DMS 273 (cell line): ENCODE data around the gene IYD.

ENCODE experiments used
- DNase-seq: peaks from one replicate; lab custom pipeline; 2025; ENCODE audit not compliant: unreplicated experiment; lab: John Stamatoyannopoulos, UW

IYD gene, protein sequence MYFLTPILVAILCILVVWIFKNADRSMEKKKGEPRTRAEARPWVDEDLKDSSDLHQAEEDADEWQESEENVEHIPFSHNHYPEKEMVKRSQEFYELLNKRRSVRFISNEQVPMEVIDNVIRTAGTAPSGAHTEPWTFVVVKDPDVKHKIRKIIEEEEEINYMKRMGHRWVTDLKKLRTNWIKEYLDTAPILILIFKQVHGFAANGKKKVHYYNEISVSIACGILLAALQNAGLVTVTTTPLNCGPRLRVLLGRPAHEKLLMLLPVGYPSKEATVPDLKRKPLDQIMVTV

DNA sequence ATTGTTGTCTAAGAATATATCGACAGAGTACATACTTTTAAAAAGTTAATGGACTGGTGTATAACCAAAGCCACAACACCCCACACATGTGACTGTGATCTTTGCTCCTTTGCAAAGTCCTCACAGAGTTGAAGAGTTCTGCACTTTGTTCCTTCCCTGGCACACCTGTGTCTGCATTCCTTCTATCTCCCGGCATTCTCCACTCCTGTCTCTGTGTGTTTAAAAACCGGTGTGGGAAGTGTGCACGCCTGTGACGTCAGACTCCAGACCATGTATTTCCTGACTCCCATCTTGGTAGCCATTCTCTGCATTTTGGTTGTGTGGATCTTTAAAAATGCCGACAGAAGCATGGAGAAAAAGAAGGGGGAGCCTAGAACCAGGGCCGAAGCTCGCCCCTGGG lies at the start of gene IYD:
IYD (plus strand) TSS at position 251 of the 400 bp plus-strand sequence; CDS start at position 271, 20 bp downstream.
- DNase-seq: no peak

DNA sequence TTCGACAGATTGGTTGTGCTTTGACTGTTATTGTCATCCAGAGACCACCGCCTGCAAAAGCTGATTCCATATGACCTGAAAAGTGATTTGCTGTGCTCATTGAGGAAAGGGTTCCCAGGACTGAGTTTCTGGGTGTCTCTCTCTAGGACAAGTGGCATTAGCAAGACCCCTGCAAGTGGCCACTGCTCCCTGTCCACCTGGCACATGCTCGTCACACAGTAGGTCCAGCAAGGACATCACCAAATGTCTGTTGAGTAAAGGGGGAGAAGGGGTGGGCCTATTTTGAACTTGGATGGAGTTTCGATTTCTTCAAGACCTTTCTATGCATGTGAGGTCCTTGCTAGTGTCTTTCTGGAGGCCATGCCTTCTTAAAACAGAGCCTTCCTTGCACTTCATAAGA lies 48.9 kb upstream of the IYD start:
- no peak for DNase-seq

DNA sequence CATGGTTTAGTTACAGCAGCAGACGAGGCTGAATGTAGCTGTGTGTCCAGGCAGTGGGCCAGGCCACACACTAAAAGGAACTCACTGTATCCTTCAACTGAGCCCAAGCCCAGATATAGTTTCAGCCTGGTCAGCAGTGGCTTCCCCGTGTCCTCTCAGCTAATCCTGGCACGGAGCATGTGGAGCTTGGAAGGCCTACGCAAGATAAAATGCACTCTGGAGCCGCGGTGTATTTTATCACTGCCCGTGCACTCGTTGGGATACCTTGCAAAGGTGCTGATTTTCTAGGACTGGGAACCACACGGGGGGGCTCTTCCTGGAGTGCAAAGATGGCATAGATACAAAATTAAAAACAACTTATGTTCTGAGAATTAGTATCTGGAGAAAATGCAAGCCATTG lies 48.4 kb upstream of the IYD start:
- no peak for DNase-seq

DNA sequence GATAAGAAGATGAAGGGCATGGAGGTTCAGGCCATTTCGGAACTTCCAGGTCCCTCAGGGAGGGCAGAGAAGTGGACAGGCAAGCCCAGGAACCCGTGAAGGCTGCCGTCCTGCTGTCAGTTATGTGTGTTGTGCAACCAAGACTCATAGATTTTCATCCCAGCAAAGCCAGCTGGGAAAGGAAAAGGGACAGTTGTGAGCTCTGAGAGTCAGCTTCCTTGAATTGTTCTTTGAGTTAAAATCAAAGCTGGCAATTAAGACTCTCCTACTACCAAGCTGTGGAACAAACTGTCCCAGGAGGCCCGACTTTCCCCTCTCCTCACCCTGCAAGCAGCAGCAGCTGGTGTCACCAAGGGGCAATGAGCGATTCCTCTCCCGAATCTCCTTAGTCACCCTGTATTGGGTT lies 46.3 kb upstream of the IYD start:
- no peak for DNase-seq

DNA sequence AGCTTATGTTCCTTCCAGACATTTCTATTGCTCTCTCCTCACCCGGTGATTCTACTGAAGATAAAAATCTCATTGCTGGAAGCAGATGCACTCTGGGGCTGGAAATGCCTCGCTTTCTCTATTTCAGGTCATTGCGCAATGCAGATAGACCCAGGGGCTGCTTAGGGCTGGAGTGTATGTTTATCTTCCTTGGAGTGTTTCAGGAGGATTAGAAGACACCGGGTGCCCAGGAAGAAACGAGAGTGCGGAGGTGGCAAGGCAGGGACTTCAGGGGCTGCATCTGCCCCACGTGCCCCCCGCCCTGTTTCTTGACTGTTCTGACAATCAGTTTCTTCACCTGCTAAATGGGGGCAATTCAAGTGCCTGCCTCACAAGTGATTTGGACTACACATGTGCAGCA lies 45.6 kb upstream of the IYD start:
- DNase-seq: no peak

DNA sequence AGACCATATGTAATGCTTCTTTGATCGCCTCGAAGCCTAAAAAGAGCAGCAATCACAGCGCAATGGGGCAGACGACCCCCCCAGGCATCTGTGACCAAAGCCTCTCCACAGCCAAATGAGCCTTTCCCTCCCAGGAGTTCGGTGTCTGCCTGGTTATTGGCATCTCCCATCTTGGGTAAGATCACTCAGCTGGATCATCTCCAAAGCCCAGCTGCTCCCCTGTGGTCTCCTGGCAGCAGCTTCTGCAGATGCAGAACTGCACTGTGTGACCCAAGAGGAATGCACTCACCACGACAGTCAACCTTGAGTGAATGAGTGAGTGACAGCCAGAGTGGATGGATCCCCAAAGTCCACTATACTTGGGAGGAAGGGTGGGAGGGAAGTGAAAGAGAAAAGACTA lies 44.8 kb upstream of the IYD start:
- peak; percentile 46 for DNase-seq

DNA sequence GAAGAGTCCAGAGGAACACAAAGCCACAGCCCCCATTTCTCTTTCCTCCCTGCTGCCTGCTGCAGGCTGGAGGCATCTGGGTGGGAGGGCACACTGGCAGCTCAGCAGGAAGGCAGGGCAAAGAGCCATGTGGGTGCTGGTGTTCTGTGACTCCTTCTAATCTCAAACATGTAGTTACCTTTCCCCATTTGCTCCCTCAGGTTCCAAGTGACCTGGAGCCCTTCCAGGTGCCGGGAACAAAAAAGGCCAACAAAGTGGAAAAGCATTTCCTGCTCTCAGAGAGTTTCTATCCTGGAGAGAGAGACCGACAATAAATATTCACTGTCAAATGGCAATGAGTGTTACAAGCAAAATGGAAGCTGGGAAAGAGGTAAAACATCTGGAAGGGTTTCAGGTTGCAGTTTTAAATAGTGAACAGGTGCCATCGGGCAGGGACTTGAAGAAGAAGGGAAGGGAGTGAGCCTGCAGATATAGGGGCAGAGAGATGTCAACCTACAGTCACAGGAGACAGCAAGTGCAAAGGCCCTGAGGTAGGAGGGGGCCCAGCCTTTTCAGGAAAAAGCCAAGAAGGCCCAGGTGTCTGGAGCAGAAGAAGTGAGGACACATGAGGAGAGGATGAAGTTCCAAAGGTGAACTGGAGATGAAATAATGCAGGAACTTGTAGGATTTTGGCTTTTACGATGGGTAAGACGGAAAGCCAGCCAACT lies 43.6 kb upstream of the IYD start:
- DNase-seq: peak; percentile 56

DNA sequence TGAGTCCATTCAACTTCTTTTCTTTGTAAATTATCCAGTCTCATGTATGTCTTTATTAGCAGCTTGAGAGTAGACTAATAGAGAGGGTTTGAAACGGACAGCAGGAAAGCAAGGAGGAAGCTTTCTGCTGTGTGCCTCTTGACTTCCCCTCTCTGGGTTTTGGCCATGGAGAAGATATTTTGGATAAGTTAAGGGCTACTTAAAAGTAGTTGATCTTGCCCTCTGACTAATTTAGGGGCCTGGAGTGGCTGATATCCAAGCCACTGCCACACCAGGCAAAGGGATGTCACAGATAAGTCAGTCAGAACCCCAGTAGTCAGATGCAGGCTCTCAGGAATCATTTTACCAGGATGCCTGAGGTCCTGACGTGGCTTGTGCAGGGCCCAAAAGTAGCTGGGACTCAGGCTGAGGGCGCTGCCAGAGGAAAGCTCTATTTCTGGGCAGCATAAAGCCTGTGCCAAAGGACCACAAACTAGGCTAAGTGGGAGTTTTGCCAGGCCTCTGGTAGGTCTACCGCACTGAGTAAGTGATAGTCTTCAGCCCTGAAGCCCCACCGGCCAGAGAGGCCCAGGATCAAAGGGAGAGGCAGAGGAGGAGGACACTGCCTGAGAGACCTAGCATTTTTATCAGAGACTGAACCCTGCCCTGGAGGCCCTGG lies 41.6 kb upstream of the IYD start:
- no peak for DNase-seq

DNA sequence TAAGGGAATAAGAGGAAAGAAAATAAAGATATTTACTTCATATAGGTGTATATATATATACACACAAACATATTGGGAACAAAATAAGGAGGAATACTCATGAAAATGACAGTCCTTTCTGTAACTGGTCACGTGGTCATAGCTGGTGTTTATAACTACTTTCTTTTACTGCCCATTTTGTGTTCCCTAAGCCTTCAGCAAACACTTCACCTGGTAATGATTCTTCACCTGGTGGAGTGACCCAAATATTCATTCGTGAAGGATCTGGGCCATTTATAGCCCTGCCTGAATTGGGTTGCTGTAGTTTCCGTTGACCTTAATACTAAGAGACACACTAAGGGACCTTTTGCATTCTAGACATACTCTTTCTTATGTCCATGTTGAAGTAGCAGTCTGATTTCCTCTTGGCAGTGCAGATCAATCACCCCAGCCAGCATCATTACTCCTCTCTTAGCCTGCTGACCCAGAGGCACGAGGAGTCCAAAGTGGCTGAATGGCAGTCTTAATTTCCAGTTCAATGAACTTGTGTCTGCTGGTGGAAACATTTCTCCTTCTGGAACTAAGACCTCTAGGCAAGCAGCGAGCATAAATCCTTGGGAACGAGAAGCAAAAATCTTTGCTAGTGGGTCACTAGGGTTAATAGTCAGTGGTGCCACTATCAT lies 39.9 kb upstream of the IYD start:
- DNase-seq: no peak

DNA sequence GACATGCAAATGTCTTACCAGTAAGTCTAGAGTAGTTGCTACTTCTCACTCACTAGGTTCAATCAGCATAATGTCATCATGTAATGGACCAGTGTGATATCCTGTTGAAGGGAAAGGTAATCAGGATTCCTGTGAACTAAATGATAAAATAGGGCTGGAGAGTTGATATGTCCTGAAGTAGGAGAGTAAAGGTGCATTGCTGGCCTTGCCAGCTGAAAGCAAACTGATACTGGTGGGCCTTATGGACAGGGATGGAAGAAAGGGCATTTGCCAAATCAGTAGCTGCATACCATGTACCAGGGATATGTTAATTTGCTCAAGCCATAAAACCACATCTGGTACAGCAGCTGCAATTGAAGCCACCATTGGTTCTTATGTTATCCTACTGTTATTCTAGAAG lies 37.5 kb upstream of the IYD start:
- DNase-seq: peak; percentile 73

DNA sequence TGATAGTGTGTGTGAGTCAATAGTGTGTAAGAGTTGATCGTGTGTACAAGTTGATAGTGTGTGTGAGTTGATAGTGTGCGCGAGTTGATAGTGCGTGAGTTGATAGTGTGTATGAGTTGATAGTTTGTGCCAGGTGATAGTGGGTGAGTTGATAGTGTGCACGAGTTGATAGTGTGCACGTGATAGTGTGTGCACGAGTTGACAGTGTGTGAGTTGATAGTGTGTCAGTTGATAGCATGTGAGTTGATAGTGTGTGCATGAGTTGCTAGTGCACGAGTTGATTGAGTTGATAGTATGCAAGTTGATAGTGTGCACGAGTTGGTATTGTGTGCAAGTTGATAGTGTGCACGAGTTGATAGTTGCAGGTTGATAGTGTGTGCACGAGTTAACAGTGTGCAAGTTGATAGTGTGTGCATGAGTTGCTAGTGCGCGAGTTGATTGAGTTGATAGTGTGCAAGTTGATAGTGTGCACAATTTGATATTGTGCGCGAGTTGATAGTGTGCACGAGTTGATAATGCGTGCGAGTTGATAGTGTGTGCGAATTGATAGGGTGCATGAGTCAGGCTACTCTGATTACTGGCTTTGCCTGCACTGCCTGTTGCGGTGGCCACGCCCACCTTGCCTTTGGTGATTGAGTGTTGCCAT lies 35.8 kb upstream of the IYD start:
- no peak for DNase-seq

DNA sequence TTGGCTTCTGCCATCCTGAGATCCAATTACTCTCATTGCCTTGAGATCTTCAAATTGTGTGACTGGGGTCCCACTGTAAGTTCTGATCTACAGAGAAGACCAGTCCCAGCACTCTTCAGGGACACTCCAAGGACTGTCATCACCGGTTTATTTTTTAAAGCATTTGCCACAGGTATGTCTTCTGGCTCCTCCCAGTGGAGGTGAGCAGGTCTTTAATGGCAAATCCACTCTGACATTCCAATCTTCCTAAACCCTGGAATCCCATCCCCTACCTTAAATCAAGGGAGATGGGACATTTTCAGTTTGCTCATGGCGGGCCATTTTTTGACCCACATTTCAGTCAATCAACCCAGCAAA lies 35.2 kb upstream of the IYD start:
- no peak for DNase-seq

DNA sequence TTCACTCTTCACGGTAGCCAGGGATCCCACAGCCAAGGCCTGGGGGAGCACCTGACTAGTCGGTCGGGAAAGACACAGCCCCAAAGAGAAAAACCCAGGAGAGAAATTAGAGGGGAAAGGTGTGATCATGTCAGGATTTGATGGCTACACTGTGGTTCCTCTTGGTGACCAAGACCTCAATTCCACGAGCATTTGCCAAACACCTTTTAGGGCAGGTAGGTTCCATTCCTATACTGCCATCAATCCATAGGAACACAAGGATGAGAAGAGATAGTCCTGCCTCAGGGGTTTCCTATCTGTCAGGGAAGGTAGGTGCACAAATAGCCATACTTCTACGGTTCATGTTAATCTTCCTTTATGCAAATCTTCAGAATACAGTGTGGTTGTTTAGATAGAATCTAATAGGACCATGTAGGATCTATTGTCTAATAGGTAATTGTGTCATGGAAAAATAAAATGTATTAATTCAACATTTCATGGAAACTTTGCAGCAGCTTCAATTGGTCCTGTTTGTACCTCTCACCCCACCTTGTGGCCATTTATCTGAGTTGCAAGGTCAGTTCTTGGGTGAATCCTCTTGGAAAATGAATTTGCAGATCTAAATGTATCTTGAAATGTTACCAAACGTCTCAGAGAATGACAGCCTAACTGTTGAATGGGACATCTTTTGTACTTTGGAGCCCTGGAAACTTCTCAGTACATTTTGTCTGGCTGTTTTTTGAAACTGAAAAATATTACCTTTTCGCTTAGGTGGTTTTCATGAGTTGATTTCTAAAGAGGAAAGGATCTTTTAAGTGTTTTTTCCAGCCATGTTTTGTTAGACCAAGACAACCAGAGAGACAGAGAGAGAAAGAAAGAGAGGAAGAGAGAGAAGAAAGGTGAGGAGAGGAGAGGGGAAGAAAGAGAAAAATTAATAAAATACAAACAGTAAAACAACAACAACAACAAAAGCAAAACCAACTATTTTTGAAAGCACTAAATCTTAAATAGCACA lies 33.7 kb upstream of the IYD start:
- peak; percentile 76 for DNase-seq

DNA sequence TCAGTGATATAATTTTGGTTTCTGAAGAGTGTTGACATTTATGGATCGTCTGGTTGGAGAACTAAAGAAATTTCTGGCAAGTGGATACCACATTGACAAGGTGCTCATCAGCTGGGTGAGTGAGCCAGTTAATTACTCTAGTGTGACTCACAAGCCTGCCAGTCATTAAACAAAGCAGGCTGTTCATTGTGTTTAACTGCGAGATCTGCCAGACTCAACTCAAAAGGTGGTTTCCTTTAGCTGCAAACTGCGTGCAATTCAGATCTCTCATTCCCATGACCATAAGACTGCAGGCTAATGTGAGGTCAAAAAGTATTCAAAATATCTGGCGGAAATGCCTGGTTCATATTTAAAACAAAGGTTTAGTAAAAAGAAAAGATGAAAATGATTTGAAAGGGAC lies 32.5 kb upstream of the IYD start:
- peak; percentile 16 for DNase-seq

DNA sequence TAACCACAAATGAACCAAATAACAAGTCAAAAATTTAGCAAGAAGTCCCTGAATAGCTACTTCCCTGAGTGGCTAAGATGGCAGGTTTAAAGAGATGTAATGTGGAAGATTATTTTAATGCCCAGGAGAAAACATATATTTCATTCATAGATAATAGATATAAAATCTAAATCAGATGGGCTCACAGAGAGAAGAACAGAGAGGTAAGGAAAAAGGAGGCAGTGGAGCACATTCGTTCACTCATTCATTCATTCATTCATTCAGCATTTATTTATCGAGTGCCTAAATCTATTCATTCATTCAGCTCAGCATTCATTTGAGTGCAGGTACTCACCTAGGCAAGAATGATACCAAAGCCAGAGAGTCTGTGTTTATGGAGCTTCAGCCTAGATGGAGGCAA lies 32.1 kb upstream of the IYD start:
- no peak for DNase-seq

DNA sequence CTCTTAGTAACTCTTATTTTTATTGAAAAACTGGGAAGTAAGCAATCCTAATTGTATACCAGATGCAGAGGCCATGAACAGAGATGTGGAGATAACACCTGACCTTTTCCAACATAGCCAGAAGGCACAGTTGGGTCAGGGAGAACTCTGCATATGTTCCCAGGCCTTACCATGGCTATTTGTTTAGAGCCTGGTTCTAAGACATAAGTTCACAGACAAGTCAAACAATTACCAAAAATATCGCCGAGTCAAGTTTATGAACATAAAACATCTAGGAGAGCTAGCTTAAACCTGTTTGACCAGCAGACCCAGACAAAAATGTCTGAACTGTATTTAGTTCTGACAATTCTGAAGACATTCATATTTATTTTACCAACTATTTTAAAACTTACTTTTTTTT lies 26.7 kb upstream of the IYD start:
- DNase-seq: no peak

DNA sequence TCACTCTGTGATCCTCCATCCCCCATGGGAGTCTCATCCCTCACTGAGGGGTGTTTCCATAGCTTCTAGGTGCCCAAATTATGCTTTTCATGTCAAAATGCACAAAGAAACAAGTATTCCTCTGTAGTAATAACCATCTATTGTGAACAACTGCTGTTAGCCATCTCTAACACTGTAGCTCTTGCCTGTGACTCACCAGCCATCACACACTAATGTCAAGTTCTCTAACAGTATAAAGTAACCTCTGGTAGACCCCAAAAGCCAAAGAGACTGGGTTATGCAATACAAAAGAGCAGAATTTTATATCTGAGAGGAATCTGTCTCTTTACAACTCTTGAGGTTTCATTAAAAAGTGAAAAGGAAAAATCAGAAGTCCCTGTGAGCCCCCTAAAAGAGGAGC lies 25.4 kb upstream of the IYD start:
- no peak for DNase-seq

DNA sequence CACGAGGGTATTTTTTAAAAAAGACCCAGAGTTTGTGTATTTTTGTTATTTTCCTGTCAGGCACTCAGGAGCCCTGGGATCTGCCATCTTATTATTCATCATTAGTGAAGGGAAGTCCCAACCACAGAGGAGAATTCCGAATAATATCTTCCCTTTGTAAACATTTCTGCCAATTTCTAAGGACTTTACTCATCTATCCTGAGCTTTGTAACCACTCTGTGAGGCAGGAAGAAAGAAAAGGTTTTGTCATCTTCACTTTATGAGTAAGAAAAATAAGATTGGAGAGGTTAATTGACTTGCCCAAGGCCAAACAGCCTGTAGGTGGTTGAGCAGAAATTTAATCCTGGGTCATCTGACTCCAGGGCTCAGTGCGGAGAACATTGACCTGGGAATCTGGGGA lies 23.0 kb upstream of the IYD start:
- no peak for DNase-seq

DNA sequence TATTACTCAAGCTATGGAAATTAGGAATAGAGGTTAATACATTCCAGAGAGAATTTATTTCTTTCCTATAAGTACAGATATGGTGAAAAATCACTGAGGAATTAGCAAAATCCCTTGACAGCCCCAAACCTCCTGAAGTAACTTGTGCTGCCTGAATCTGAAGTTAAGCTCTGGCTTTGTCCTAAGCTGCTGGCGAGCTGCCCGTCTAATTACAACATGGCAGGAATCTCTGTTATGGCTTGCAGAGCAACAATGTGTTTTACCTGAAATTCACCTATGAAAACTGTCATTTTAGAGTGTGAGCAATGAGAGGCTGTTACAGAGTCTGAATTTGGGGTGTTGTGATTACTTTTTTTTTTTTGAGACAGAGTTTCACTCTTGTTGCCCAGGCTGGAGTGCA lies 22.5 kb upstream of the IYD start:
- no peak for DNase-seq

DNA sequence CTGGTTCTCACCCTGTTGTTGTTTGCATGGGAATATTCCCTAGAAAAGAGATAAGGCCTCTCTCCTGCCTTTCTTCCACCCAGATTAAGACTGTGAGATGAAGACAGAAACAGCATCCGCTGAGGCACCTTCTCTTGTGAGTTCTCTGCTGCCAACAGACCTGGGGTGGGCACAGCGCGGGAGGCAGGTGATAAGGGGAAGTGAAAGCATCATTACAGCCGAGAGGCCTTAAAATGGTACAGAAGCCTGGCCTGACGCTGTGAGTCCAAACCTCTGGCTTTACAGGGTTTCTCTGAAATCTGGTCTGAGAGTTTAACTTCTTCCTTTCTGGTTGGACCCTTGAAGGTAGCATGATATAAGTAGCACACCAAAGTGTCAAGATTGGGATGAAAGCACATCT lies 21.0 kb upstream of the IYD start:
- no peak for DNase-seq
